Ishikawa (cell line): ENCODE results near the gene ZNF367.

Experiments used
- CEBPB ChIP-seq: IDR thresholded peaks from 2 replicates; pipeline ENCODE4 v1.6.1; 2012
- CREB1 ChIP-seq: IDR thresholded peaks from 2 replicates; pipeline ENCODE4 v1.6.1; 2012; ENCODE audit warnings: low read depth
- EGR1 ChIP-seq: IDR thresholded peaks from 2 replicates; pipeline ENCODE4 v1.6.1; 2012
- EP300 ChIP-seq: IDR thresholded peaks from 2 replicates; pipeline ENCODE4 v1.6.1; 2012; ENCODE audit warnings: borderline replicate concordance
- FOXM1 ChIP-seq: IDR thresholded peaks from 2 replicates; pipeline ENCODE4 v1.6.1; 2012; ENCODE audit warnings: low read depth, borderline replicate concordance
- MAX ChIP-seq: IDR thresholded peaks from 2 replicates; pipeline ENCODE4 v1.6.1; 2012
- NFIC ChIP-seq: IDR thresholded peaks from 2 replicates; pipeline ENCODE4 v1.6.1; 2012
- RAD21 ChIP-seq: IDR thresholded peaks from 2 replicates; pipeline ENCODE4 v1.6.1; 2012; ENCODE audit warnings: low read depth
- REST ChIP-seq: IDR thresholded peaks from 2 replicates; pipeline ENCODE4 v1.6.1; 2012; ENCODE audit warnings: low read depth, mild to moderate bottlenecking
- TAF1 ChIP-seq: IDR thresholded peaks from 2 replicates; pipeline ENCODE4 v1.6.1; 2012; ENCODE audit warnings: low read depth, mild to moderate bottlenecking
- TCF12 ChIP-seq: IDR thresholded peaks from 2 replicates; pipeline ENCODE4 v1.6.1; 2012; ENCODE audit warnings: low read depth
- TEAD4 ChIP-seq: IDR thresholded peaks from 2 replicates; pipeline ENCODE4 v1.6.1; 2012
- USF1 ChIP-seq: IDR thresholded peaks from 2 replicates; pipeline ENCODE4 v1.6.1; 2012
- YY1 ChIP-seq: IDR thresholded peaks from 2 replicates; pipeline ENCODE4 v1.6.1; 2012; ENCODE audit warnings: low read depth
- ZBTB7A ChIP-seq: IDR thresholded peaks from 2 replicates; pipeline ENCODE4 v1.6.1; 2012; ENCODE audit warnings: low read depth

ZNF367 gene

GRCh38 chr9:96418083-96418919 is at the start of gene ZNF367:
Gene ZNF367 (minus strand): TSS chr9:96418370. CDS start chr9:96418032, 338 bp downstream.
- TF ChIP-seq YY1 (no peak), TAF1 (peak; percentile 58; the same call in 1 of the 2 replicates), RAD21 (peak; percentile 5; the same call in 1 of the 2 replicates), NFIC (peak; percentile 5; the same call in 1 of the 2 replicates), MAX (peak; percentile 83), FOXM1 (0 out of 2 replicates have a peak, but pooled peaks have one; percentile 18), CREB1 (peak; percentile 13; the same call in 1 of the 2 replicates), CEBPB (no peak)

- TF ChIP-seq USF1 (no peak), REST (no peak), RAD21 (no peak), ZBTB7A (no peak), MAX (no peak), YY1 (no peak), CEBPB (no peak), EP300 (no peak), CREB1 (no peak), TAF1 (no peak), TCF12 (no peak), NFIC (no peak), TEAD4 (no peak)
Measured at GRCh38 chr9:96467784-96468183, 49.6 kb upstream of the ZNF367 start.

GRCh38 chr9:96464426-96464825 is 46.3 kb upstream of the ZNF367 start:
- TF ChIP-seq RAD21 (no peak), USF1 (peak; percentile 47)

- TF ChIP-seq REST, result no peak
- no peak for TF ChIP-seq FOXM1
- no peak for TF ChIP-seq NFIC
- no peak for TF ChIP-seq TEAD4
- TF ChIP-seq CREB1, result no peak
- no peak for TF ChIP-seq TAF1
- 0 out of 2 replicates have a peak, but pooled peaks have one; percentile 22 for TF ChIP-seq MAX
- no peak for TF ChIP-seq EGR1
Measured at GRCh38 chr9:96462541-96462940, 44.4 kb upstream of the ZNF367 start.

GRCh38 chr9:96461336-96461735 is 43.2 kb upstream of the ZNF367 start:
- no peak for TF ChIP-seq NFIC
- no peak for TF ChIP-seq CREB1
- TF ChIP-seq ZBTB7A, result no peak
- TF ChIP-seq MAX, result no peak
- TF ChIP-seq TEAD4, result no peak
- no peak for TF ChIP-seq EGR1
- TF ChIP-seq CEBPB, result no peak
- TF ChIP-seq RAD21, result no peak
- TF ChIP-seq REST, result no peak
- TF ChIP-seq TAF1, result no peak
- no peak for TF ChIP-seq EP300
- TF ChIP-seq YY1, result no peak
- no peak for TF ChIP-seq FOXM1
- no peak for TF ChIP-seq USF1
- TF ChIP-seq TCF12, result no peak
